ENCODE measurements around the gene SEC14L1.

The SEC14L1 gene

GRCh38 chr17:77215281-77215680, 74.5 kb downstream of the SEC14L1 start:
- H3K4me3 ChIP-seq (replicated peaks; ENCODE audit: low read depth, low read length), result no peak overlapping the region
- TF ChIP-seq, protein P1, sequence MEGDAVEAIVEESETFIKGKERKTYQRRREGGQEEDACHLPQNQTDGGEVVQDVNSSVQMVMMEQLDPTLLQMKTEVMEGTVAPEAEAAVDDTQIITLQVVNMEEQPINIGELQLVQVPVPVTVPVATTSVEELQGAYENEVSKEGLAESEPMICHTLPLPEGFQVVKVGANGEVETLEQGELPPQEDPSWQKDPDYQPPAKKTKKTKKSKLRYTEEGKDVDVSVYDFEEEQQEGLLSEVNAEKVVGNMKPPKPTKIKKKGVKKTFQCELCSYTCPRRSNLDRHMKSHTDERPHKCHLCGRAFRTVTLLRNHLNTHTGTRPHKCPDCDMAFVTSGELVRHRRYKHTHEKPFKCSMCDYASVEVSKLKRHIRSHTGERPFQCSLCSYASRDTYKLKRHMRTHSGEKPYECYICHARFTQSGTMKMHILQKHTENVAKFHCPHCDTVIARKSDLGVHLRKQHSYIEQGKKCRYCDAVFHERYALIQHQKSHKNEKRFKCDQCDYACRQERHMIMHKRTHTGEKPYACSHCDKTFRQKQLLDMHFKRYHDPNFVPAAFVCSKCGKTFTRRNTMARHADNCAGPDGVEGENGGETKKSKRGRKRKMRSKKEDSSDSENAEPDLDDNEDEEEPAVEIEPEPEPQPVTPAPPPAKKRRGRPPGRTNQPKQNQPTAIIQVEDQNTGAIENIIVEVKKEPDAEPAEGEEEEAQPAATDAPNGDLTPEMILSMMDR (IDR thresholded peaks at IDR 0.05; ENCODE audit: low read depth, low read length, missing control alignments), result no peak
- no peak for DNase-seq (ENCODE audit: extremely low read depth, low read depth)

DNA sequence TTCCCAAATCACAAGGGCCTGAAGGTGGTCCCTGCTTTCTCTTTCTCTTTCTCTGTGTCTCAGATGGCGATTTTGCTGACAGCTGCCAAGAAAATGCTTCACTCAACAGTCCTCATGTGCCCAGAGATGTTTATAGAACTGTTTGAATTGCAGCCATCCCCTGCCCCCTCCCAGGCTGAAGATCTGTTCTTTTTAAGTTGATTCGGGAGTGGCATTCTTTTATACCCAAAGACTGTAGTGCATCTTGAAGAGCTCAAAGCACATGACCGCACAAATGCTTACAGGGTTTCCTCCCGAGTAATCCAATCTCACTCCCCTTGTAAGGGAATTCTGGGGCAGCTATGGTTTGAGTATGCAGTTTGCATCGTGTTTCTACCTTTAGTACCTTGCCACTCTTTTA, 75.7 kb downstream of the SEC14L1 start:
- no peak for DNase-seq (ENCODE audit: extremely low read depth, low read depth)
- TF ChIP-seq, protein P1 (IDR thresholded peaks at IDR 0.05; ENCODE audit: low read depth, low read length, missing control alignments), result no peak
- H3K4me3 ChIP-seq (replicated peaks; ENCODE audit: low read depth, low read length), result no peak overlapping the region

DNA sequence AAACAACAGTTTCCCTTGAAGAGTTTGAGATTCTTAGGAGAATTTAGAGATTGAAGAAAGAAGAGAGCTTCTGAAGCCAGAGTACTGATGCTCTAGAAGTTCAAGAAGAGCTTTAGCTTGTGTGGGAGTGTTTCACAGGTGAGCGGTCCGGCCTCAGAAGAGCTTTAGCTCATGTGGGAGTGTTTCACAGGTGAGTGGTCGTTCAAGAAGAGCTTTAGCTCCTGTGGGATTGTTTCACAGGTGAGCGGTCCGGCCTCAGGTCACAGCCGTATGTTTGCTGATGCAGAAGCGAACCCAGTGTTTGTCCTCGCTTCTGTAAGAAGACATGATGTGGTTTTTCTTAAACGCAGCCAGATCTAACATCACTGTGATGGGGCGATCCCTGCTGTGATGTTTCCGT, 76.4 kb downstream of the SEC14L1 start:
- DNase-seq (ENCODE audit: extremely low read depth, low read depth), result no peak
- TF ChIP-seq, protein P1 (IDR thresholded peaks at IDR 0.05; ENCODE audit: low read depth, low read length, missing control alignments), result no peak

DNA sequence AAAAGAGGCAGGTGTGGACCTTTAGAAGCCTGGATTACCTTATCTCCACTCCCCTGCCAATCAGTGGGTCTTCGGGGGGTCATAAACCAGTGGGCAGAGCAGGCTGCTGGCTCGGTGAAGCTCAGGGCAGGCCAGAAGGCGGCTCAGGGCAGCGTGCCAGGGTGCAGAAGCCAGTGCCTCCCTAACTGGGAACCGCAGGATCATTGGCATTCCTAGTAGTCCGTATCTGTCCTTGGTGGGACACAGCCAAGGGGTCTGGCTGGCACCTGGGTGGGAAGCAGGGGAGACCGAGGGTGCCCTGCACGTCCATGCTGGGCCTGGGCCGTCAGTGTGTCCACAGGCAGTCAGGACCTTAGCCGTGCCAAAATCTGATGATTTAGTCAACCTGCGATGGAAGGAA, 76.8 kb downstream of the SEC14L1 start:
- H3K4me3 ChIP-seq (replicated peaks; ENCODE audit: low read depth, low read length), result no peak overlapping the region
- TF ChIP-seq, protein P1 (IDR thresholded peaks at IDR 0.05; ENCODE audit: low read depth, low read length, missing control alignments), result no peak
- no peak for DNase-seq (ENCODE audit: extremely low read depth, low read depth)

More for the DNA sequence above, 76.4 kb downstream of the SEC14L1 start:
- no peak overlapping the region for H3K4me3 ChIP-seq (replicated peaks; ENCODE audit: low read depth, low read length)

- TF ChIP-seq, protein P1 (IDR thresholded peaks at IDR 0.05; ENCODE audit: low read depth, low read length, missing control alignments), result no peak
- no peak overlapping the region for H3K4me3 ChIP-seq (replicated peaks; ENCODE audit: low read depth, low read length)
- no peak for DNase-seq (ENCODE audit: extremely low read depth, low read depth)
These were observed 78.1 kb downstream of the SEC14L1 start for GRCh38 chr17:77218902-77219301.

GRCh38 chr17:77222356-77222755, 81.6 kb downstream of the SEC14L1 start:
- H3K4me3 ChIP-seq (replicated peaks; ENCODE audit: low read depth, low read length), result no peak overlapping the region
- TF ChIP-seq, protein P1 (IDR thresholded peaks at IDR 0.05; ENCODE audit: low read depth, low read length, missing control alignments), result no peak
- DNase-seq (ENCODE audit: extremely low read depth, low read depth), result no peak

Data from HFF-Myc (cell line).